Measurements from ENCODE around the gene FREY1.

The FREY1 gene

DNA sequence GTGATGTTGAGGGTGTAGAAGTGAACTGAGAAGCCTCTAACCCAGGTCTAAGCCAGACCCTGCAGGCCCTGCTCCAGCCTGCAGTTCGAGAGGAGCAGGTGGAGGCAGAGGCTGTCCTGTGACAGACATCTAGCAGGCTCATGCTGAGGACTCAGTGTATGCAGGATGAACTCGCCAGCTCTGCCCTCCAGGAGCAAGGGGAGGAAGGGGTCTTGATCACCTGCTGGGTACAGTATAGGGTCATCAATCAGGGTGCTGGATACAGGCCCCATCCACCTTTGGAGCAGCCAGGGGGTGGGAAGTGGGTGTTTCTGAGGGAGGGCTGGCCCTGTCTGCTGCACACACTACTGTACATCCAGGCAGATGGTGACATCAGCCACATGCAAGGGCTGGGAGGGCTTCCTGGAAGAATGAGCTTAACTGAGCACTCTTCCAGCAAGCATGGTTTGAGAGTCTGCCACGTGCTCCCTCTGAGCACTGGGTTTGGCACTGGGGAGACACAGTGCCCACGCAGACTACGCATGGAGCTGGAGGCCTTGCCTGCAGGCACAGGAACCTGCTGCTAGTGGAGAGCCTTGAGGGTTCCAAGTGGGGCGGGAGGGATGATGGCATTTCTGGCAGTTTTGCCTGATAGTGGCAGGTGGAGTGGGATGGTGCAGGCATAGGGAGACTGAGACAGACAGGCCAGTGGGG, 12.4 kb downstream of the FREY1 start:
- no peak for DNase-seq (ENCODE audit: low read depth)

DNA sequence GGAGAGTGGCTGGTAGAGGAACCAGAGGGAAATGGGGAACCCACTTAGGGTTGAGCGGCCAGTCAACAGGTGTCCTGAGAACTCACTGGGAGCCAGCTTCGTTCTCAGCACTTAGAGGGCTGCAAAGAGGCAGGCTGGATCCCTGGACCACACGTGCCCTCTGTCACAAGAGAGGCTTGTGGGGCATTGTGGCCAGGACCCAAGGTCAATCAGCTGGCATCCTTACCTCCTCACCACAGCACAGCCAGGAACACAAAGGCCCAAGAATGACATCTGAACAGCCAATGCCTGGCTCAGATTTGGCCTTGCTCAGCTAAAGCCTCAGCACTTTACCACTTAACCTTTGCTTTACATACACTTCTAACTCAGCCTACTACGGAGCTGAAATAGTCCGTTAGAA, 14.2 kb downstream of the FREY1 start:
- no peak for DNase-seq (ENCODE audit: low read depth)

DNA sequence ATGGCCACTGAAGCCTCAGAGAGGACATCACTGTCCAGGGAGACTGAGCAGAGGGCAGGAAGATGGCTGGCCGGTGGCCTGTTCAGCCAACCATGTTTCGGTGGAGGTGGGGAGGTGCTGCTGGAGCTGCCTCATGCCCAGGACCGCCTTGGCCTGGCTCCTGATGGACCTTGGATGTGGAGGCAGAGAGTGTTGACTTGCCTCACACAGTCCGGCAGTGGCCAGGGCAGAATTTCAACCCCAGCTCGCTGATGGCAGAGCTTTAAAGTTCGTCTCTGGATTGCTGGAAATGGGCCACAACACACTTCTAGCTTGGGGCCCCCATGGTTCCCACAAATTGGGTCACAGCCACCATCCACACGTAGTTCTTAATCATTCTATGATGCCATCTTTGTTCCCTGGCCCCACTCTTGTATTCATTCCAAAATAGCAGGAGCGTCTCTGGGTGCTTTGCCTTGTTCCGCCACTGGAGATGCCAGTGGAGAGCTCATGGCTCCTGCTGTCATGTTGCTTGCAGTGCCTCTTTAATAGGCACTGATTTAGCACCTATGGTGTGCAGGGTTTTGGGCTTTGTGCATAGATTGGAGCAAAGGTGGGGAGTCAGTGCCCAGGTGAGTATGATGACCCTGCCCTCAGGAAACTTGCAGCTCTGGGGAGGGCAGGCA, 16.1 kb downstream of the FREY1 start:
- DNase-seq (ENCODE audit: low read depth): no peak

DNA sequence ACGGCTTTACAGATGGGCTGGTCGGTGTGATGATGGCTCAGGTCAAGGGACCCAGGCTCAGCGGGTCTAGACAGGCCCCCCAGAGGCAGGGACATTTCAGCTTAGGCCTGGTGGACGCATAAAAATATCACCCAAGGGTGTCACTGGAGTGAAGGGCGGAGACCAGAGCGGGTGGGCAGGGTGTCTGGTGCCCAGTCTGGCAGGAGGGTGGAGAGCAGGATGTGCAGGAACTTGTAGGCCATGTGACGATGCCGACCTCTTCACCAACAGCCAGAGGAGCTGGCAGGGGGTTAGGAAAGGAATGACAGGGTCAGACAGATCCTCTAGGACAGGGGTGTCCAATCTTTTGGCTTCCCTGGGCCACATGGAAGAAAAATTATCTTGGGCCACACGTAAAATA, 17.1 kb downstream of the FREY1 start:
- DNase-seq (ENCODE audit: low read depth): no peak

DNA sequence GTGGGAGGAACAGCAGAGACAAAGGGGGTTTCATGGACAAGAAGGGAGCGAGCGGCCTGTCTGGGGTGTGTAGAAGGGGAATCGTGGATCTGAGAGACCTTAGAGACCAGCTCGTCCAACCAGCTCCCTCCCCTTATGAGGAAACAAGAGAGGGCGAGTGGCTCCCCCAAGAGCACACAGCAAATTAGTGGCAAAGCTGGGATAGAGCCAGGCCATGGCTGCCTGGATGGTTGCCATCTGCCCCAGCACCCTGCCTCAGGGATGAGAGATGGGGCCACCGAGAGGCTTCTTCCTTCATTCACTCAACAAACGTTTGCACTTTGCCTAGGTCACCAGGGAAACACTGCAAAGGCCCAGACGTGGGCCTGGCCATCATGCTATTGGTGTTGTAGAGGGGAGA, 17.5 kb downstream of the FREY1 start:
- DNase-seq (ENCODE audit: low read depth): no peak

DNA sequence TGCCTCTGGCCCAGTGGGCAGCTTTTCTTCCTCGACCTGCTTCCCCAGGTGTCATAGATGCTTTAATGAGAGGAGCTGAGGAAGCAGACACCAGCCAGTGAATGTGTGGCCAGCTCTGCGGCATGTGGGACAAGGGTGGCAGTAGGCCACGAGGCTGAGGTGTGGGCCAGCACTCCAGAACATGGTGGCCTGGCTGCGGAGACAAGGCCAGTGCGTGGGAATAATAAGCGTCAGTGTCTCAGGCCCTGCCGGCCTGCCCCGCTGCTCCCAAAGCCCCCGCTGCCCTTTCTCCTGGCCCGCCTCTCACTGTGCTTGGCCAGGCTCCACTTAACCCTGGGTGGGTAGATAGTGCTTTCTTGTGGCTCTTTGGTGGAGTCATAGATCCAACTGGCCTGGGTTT, 19.5 kb downstream of the FREY1 start:
- DNase-seq (ENCODE audit: low read depth): no peak

DNA sequence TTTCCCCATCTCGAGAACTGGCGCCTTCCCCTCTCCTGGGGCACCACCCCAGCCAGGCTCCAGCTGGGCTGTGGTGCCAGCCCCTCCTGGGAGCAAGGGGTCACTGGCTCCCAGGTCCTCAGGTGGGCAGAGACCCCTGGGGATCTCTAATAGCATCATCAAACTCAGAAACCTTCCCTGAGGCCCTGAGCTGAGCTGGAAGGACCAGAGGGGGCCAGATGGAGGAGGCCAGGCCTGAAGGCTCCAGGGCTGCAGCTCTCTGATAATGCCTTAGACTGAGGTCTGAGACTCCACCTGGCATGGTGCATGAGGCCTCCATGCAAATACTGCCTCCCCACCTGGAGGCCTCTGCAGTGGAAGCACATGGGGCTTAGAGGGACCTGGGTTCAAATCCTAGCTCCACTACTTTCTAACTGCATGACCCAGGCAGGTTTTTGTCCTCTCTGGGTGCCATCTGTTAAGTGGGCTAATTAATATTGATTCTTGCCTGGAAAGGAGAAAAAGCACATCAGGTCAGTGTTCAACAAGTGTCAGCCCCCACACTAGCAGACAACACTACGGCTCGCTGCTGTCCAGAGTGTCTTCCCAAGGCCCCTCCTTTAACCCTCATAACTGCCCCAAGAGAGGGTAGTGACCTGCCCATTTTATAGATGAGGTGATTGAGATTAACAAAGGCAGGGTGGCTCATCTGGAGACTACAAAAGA, 20.1 kb downstream of the FREY1 start:
- no peak for DNase-seq (ENCODE audit: low read depth)

DNA sequence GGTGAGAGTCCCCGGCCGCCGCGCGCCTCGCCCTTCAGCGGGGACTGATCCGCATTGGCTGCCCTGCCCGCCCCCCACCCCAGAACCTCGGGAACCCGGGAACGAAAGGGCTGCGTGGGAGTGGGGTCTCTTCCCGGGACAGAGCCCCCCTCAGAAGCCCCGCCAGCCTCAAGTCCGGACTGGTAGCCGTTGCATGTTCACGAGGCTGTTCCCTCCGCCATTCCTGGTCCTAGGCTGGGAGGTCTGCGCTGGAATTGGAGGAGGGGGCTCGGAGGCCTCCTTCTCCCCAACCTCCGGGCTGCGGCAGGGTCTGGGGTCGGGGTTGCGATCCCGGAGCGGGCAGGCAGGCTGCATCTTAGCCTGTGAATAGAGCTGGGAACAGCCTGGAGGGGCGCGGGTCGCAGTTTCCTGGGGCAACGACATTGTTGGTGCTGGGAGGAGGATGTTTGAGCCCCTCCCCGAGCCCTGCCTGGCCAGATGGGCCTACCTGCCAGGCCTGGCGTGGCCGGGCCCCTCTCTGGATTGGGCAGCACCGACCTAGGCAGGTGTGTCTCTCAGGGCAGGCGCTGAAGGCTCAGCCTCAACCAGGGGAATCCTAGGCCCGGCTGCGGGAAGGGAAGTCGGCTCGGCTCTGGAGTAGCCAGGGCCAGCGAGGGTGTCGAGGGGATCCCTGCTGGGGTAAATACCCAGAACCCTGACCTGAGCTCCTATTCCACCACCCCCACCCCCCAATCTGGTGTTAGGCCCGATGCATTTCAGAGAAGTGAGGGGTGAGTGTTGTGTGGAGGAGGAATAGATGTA, 20.9 kb downstream of the FREY1 start:
- no peak for DNase-seq (ENCODE audit: low read depth)

DNA sequence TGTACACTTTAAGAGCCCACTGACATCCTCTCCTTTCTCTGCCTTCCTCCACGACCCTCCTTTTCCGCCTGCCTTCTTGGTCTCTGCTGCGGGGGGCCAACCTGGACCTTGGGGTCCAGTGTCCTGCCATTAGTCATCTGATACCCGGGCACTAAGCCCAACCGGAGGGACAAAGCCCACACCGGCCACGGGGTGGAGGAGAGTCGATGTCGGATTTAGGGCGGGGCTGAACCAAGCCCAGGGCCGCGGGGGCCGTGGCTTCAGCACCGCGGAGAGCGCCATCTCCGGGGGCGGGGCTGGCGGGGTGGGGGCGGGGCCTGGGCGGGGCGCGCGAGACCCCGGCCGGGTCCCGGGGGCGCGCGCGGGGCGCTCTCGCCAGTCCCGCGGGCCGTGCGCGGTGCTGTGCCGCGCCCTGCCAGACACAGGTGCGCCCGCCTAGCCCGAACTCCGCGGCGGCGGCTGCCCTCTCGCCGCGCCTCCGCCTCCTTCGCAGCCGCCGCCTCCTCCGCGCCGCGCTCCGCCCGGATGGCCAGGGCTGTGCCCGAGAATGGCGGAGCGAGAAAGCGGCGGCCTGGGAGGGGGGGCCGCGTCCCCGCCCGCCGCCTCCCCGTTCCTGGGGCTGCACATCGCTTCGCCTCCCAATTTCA, 21.7 kb downstream of the FREY1 start, which contains the start of gene MAPK8IP1:
Gene MAPK8IP1, plus strand, starts transcription at position 378 of the 647 bp plus-strand sequence. Its CDS starts 170 bp downstream, at position 548.
- no peak for DNase-seq (ENCODE audit: low read depth)

DNA sequence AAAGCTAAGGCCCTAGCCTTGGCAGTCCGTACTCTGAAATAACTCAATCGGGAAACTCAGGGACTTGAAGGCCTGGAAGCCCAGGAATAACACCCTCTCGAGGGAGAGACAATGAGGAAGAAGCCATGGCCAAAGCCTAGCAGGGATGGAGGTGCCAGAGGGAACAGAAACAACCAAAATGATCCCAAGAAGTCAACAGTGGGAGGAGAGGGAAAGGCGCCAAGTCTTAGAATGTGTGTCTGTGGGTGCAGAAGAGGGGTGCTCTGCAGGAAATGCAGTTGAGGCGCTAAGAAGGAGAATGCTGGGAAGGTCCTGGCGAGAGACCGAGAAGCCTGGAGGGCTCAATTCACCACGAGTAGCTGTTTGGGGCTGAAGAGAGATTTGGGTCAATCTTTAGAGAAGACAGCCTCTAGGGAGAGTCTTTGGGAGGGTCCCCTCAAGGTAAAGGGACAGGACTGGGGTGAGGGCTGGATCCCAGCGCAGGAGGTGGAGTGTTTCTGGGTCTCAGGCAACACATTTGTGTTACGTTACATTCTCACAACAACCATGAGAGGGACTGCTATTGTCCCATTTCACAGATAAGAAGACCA, 22.4 kb downstream of the FREY1 start:
- no peak for DNase-seq (ENCODE audit: low read depth)

DNA sequence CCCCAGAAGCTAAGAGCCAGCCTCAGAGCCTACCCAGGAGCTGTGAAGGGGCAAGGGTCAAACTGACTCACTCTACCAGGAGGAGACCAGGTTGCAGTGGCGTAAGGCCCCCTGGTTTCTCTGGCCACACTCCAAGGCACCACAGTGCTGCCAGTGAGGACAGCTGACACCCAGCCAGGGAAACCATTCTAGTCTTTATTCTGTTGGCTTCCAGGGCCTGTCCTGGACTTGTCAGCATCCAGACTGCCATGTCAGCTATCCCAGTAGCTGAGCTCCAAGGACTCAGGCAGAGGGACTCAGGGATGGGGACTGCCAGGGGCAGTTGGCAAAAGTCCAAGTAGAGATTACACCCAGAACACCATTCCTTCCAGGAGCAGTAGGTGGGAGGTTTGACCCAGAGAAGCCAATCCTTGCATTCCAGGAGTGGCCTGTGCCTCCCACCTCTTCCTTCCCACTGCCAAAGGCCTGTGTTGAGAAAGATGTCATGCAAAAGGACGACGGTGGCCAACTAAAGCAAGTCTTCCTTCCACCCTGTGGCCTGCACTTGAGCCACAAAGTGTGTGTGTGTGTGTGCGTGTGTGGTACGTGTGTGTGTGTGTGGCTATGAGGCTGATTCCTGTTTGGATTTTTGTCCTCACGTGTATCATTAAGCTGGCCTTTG, 25.2 kb downstream of the FREY1 start:
- no peak for DNase-seq (ENCODE audit: low read depth)

DNA sequence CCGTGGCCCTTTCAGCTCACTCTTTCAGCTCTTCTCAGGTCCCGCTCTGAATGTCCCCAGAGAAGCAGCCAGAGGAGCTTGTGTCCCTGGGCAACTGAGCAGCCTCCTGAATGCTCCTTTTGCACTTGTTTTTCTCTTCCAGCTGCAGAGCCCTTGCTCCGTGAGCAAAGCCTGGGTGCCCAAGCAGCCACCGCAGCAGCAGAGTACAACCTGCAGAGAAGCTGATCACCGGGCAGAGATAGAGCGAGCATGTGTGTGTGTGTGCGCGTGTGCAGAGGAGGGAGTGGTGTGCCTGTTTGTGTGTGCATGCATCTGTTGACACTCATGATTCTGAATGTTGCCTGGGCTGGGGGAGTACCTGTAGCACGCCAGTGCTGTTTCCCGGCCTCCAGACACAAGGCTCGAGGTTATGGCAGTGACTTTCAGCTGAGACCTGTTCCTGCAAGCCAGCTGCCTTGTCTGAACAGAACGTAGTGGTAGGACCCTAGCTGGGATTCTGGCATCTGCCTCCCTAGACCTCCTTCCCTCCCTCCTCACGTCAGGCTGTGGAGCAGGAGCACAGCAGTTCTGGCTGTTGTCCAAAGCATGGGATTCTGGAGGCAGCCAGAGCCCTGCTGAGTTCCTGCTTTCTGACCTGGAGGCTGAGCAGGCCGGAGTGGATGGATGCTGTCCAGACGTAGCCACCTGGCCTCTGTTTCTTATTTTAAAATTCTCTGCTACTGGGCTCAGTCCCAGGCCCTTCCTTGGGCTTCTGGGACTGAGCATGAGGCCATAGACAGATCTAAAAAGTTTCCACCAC, 26.1 kb downstream of the FREY1 start:
- no peak for DNase-seq (ENCODE audit: low read depth)

DNA sequence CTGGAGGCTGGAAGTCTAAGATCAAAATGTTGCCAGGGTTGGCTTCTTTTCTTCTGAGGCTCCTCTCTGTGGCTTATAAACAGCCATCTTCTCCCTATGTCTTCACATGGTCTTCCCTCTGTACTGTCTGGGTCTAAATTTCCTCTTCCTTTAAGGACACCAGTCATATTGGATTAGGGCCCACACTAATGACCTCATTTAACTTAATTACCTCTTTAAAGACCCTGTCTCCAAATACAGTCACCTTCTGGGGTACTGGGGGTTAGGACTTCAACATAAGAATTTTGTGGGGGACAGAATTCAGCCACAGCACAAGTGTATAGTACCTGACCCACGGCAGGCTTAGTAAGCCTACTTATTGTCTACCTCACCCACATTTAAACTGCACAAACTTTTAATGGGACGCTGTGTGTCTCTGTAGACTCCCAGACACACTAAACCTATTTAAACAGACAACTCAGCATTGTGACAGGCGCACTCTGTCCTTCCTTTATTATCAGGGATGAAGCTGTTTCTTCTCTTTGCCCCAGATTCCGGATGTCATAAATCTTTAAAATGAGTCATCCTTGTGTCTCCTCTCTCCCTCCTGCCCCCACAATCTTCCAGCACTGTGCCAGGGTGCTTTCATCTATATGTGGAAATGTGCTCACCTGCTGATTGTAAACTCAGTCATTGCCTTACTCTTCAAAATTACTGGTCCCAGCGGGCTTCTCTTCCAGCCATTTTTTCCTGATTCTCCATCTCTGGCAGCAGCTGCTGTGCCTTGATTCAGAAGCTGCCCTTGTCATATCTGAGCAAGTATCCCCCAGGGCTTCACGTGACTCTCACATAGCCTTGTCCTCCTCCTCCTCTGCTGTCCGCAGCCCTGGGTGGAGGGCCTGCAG, 27.0 kb downstream of the FREY1 start:
- DNase-seq (ENCODE audit: low read depth): no peak

DNA sequence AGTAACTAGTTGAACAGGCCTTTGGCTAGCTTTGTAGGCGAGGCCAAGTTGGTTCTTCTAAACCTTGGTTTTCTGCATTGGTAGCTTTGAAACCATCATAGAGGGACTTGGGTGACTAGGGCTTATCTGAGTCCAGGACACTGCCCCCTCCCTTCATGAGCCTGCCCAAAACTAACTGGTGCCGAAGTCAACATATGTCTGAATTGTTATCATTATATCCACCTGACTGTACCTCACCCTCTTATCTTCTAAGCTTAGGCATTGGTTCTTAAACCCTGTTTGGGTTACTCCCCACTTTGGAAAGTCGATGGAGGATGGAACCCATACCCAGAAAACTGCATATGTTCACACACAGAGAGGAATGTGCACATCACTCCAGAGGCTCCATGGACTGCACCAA, 29.2 kb downstream of the FREY1 start:
- DNase-seq (ENCODE audit: low read depth): no peak

DNA sequence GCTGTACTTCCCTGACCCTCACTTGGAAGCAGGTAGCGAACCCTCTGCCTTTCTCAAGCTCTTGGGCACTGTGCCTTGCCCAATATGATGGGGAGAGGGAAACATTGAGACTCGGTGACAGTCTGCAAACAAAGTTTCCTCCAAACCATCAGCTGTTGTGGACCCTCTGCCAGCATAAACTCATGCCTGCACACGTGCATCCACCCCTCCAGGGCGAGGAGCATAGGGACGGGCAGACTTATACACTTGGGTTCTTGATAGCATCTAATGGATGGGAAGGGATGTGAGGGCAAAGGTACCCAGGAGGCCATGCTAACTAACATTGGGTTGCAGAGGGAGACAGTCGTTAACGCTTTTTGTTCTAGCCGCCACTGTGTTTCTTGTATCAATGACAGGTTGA, 29.9 kb downstream of the FREY1 start:
- DNase-seq (ENCODE audit: low read depth): no peak

DNA sequence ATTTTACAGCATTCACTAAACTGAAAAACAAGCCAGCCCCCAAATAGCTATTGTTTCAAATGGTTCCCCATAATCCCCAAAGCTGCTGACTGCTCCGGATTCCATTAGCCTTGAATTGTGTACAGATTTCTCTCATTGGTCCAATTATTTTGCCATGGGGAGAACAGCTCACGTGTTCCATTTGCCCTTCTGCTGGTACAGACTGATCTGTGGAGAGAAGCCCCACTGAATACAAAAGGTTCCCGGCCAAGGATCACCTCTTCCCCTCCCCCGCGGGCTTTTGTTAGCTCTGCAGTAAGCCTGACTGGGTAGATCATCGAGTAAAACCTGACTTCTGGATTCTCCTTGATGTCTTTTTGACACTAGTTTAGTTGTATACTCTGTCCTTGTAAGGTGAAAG, 30.7 kb downstream of the FREY1 start:
- no peak for DNase-seq (ENCODE audit: low read depth)

DNA sequence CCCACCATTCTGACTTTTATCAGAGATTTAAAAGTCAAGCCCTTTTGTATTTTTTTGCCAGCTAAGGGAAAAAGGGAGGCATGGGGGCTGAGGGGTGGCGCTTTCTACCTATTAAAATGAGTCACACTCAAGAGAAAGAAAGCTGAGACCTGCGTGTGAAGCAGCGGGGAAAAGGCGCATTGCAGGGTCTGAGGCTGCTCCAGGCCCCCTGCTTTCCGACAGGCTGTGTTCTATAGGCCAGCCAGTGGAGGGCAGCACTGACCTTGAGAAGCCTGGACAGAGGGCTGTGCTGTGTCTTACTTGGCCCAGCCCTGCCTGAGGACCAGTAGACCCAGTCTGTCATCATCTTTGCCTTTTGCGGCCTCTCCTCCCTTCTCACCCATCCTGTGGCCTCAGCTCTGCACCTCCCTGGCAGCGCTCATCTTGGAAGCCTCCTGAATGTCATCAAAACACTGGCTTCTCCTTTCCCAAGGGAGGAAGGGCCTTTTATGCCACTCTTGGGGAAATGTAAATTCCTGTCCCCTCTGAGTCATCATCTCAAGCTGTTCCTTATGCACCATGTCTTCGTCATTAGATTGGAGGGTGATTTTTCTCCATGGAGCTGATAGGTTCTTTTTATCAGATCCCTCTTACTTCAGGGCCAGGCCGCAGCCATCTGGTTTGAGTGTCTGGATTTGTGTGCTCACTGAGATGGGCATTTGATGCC, 34.3 kb downstream of the FREY1 start:
- no peak for DNase-seq (ENCODE audit: low read depth)

DNA sequence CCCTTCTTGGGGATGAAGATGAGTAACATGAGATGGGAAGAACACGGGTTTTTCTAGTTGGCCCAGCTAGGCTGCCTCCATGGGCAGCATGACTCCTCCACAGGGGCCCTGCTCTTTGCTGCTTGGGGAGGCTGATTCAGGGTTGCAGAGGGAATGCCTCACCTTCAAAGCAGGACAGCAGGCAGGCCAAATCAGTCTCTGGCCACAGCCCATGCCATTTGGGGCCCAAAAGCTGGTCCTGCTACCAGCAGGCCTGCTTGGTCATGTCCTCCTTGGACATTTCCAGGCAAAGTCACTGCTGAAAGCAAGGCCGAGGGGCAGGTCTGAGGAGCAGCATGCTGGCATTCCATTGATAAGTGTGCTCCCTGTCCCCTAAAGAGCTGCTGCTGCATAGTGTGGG, 35.4 kb downstream of the FREY1 start:
- DNase-seq (ENCODE audit: low read depth): no peak

DNA sequence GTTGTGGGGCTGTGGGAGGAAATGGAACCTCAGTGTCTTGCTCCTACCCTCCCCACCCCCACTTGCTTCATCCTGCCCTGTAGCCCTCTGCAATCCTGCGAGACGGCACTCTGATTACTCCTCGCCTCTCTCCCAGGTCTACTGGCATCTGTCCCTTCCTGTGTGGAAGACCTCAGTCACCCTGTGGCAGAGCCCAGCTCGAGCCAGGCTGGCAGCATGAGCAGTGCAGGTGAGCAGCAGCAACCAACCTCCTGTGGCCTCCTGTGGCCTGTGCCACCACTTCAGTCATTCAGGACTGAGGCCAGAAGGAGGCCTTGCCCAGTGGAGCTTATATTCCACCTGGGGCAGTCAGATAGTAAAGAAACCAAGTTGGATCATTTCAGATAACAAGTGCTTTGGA, 36.4 kb downstream of the FREY1 start:
- no peak for DNase-seq (ENCODE audit: low read depth)
